HG02970 (cell line): ENCODE data around the gene RPLP2.

Source experiments
- ATAC-seq: cut with Tn5 transposase; IDR thresholded peaks from one replicate; pipeline ENCODE4 v1.9.1; 2021; ENCODE audit warnings: mild to moderate bottlenecking, moderate library complexity, moderate number of reproducible peaks; ENCODE audit not compliant: unreplicated experiment, low FRiP score

Gene RPLP2

DNA sequence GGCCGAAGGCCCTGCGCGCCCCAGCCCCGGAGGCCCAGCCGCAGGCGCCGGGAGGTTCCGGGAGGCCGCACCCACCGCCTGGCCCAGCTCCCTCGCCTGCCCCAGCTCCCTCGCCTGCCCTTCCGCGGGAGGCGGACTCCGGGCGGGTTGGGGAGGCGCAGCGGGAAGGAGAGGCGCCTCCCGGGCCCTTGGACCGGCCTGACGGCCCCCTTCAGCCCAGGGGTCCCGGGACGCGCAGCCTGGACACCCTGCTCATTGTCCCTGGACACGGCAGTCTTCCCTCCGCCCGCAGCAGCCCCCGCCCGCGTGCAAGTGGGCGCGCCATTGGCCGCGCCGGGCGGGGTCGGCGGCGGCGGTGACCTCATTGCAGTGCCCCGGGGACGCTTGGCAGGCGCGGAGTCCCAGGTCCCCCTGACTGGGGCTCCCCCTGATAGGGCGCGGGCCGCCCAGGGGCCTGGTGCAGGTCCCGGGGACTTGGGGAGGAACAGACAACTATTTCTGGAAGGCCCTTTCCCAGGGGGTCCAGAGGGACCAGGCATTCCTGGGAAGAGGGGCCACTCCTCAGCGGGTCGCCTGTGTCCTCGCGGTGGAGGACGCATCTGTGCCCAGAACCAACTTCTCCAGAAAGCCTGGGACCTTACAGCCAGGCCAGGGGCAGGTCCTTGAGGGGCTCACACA, 23.5 kb downstream of the RPLP2 start:
- ATAC-seq, result no peak

DNA sequence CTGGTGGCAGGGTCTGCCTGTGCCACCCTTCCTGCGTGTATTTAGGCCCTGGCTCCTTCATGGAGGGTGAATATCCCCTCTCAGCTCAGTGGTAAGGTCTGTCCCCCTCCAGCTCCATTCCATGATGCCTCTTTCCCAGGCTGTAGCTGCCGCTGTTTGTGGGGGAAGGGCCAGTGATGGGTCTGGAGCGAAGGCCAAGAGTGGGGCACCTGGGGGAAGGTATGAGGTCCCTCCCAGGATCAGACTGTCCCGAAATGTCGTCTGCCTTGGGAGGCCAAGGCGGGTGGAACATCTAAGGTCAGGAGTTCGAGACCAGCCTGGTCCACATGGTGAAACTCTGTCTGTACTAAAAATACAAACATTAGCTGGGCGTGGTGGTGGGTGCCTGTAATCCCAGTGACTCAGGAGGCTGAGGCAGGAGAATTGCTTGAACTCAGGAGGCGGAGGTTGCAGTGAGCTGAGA, 24.1 kb downstream of the RPLP2 start:
- no peak for ATAC-seq

DNA sequence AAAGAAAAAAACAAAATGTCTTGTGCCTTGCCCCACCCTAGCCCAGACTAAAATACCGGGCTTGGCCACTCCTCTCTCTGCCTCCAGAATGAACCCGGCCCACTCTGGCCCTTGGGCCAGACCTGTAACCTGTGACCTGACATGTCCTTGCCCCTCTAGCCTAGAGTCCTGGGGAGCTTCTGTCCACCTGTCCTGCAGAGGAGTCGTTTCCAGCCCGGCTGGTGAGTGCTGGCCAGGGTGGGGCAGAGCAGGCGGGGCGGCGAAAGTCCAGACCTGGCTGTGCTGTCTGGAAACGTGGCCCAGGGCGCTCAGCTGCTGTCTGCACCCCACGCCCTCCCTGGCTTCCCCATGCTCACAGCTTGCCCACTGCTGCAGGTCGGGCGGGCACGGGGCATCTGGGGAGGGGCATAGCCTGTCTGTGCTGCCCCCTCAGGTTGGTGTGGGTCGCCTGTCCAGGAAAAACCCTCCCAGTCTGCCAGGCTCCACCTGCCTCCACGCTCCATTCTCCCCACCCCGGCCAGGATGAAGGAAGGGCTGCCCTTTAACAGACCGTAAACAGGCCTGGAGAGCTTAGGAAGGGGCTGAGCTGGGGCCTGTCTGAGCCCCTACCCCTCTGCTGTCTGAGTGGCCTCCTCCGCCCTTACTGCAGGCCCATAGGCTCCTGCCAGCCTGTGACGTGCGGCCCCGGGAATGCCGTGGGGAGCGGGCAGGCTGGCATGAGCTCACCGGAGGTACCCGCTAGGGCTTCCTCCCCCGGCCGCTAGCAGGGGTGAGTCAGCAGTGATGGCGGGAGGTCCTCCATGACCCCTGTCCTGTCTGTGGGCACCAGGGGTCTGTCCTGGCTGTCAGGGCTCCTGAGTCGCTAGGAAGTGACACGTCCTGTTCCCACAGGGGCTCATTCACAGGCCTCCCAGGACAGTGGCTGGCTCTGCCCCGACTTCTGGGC, 24.9 kb downstream of the RPLP2 start:
- no peak for ATAC-seq

GRCh38 chr11:836274-836673, 26.5 kb downstream of the RPLP2 start:
- ATAC-seq, result no peak

DNA sequence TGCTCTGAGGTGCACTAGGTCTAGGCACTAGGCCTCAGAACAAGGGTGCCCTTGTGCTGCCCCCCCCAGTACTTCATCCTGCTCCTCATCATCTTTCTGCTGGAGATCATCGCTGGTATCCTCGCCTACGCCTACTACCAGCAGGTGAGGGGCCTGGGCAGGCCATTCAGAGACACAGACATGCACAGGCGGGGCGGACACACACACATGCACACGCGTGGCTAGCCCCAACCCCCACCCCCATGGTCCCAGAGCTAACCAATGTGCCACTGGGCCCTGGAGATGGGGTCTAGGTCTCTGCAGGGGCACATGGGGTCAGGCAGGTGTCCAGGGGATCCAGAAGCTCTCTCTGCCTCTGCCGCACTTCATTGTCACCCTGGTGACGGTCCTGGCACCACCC, 26.9 kb downstream of the RPLP2 start:
- ATAC-seq, result no peak

DNA sequence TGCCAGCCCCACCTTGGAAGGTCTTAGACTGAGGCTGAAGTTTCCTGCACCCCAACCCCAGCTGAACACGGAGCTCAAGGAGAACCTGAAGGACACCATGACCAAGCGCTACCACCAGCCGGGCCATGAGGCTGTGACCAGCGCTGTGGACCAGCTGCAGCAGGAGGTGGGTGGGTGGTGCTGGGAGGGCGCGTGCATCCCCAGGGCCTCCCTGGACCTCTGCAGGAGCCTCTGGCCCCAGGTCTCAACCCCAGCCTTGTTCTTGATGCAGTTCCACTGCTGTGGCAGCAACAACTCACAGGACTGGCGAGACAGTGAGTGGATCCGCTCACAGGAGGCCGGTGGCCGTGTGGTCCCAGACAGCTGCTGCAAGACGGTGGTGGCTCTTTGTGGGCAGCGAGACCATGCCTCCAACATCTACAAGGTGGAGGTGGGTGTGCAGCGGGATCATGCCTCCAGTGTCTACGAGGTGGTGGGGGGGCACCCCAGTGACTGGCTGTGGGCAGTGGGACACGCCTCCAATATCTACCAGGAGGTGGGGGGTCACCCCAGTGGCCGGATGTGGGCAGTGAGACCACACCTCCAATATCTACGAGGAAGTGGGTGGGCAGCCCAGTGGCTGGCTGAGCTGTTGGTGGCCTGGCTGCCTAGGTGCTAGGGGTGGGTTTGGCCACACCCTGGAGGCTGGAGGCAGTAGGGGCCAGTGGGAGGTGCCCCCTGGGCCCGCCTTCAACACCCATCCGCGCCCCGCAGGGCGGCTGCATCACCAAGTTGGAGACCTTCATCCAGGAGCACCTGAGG, 27.6 kb downstream of the RPLP2 start:
- ATAC-seq, result no peak

GRCh38 chr11:837990-838307, 28.2 kb downstream of the RPLP2 start:
- no peak for ATAC-seq

DNA sequence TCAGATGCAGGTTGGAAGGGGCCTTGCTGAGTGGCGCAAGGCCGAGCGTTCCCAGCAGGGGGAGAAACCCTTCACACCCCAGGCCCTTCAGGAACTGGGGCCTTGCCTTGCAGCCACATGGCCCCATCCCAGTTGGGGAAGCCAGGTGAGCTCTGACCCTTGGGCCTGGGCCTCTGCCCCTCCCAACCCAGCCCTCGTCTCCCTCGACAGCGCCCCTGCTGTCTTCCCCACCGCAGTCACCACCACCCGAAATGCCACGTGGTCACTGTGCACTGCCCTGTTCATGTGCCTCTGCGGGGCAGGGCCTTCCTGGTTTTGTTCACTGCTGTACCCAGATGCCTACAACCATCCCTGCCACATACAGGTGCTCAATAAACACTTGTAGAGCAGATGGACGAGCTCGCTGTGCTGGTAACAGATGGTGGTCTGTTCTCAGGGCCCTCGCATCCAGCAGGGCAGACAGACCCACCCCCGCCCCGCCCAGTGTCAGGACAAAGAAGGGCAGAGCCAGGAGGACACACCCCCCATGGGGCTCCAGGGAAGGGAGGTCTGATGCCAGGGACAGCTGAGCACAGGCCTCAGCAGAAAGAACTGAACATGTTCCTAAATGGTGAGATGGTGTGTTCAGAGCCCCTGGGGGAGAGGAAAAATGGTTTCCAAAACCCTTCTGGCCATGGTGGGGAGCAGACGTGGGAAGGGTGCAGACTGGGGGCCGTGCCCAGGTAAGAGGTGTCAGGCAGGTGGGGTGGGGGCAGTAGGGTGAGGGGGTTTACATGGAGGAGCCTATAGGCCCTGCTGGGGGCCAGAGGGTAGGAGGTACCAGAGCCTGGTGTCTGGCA, 28.9 kb downstream of the RPLP2 start:
- ATAC-seq, result no peak

DNA sequence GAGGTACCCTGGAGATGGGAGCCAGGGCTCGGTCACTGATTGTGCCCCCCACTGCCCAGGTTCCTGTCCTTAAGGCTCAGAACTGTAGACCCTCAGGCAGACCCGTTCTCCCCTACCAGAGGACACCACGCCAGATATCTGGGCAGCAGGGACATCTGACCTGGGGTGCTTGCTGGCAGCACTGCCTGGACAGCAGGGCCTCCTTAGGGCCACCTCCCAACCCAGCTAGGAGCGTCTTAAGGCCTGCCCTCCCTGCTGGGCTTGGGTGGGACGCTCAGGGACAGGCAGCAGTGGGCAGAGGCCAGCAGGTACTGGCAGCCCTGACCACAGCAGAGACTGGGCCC, 29.5 kb downstream of the RPLP2 start:
- no peak for ATAC-seq

DNA sequence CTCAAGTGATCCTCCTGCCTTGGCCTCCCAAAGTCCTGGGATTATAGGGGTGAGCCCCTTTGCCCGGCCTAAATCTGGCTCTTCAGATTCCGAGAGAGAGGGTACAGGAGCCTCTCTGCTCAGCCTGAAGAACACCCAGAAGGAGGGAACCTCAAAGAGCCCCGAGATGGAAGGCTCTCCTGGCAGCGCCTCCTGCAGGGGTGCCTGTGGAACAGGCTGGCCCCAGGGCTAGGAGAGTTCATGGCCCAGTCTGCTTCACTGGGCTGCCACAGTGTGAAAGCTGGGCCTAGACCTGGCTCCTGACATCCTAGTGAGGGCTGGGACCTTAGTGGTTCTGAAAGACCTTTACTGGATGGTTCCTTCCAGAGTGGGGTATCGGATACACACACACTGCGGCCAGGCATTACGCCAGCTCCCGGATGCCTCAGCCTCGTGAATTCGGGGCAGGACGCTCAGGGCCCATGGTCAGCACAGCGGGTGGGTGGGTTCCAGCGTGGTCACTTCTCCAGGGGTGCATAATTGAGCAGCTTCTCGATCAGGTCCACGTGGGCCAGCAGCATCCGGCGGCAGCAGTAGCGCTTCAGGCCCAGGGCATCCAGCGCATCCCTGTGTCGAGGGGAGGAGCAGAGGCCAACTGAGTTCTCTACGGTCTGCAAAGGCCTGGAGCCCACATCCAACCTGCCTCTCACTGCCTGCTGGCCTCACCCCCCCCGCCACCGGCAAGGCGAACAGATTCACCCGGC, 30.3 kb downstream of the RPLP2 start:
- ATAC-seq, result no peak

DNA sequence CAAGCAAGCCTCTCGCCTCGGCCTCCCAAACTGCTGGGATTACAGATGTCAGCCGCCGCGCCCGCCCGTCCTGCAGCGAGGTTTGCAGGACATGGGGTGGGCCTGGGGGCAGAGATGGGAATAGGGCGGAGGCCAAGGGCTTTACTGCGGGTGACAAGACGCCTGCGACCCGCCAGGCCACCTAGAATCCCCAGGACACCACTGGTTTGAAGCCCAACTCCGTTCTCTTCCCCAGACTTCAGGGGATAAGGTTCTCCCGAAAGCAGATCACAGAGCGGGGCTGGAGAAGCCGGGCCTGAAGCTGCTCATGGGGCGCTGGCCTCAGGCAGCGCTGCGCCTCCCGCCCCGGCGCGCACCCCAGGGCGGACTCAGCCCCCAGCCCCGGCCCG, 32.2 kb downstream of the RPLP2 start:
- peak; percentile 3 for ATAC-seq

- ATAC-seq, result peak; percentile 53
Measured at GRCh38 chr11:842370-843002, 32.7 kb downstream of the RPLP2 start, which contains the start of the genes POLR2L and TSPAN4. POLR2L (minus strand) TSS chr11:842529; CDS start chr11:842508, 21 bp downstream. TSPAN4 (plus strand) TSS chr11:842852; CDS start chr11:850305, 7,453 bp downstream.

- peak; percentile 3 for ATAC-seq
Measured at GRCh38 chr11:843086-843734, 33.4 kb downstream of the RPLP2 start.

DNA sequence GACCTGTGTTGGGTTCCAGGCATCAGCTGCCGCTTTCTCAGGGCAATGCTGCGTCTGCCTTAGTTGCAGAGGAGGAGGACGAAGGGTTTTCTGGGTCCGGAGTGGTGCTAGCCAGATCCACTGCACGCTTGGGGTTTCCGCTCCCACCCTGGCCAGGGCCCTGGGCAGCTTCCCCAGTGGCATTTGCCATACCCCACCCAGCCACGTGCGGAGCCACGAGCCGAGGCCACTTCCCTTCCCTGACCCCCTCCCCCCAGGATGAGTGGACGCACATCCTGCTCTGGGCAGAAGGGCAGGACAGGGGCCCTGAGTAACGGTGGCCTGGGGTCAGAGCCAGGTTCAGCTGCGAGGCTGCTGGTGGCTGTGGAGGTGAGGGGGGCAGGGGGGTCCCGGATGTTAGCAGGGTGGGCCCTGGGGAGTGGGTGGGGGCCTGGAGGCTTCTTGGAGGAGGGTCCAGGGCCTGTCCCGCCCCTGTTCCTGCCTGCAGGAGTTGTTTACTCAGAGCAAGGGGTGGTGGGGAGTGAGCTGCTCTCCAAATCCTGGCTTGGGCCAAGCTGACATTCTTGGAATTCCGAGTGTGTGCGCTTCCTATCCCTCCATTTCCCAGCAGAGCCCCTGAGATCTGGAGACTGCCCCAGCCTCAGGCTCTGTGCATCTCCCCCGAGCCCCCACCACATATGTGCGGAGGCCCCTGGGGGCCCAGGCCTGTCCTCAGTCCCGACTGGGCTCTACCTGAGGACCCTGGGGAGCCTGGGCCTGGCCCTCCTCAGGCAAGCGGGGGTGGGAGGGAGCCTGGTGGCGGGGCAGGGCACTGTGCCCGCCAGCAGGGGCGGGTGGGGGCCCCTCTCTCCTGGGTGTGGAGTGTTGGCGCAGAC, 34.3 kb downstream of the RPLP2 start:
- ATAC-seq, result no peak

DNA sequence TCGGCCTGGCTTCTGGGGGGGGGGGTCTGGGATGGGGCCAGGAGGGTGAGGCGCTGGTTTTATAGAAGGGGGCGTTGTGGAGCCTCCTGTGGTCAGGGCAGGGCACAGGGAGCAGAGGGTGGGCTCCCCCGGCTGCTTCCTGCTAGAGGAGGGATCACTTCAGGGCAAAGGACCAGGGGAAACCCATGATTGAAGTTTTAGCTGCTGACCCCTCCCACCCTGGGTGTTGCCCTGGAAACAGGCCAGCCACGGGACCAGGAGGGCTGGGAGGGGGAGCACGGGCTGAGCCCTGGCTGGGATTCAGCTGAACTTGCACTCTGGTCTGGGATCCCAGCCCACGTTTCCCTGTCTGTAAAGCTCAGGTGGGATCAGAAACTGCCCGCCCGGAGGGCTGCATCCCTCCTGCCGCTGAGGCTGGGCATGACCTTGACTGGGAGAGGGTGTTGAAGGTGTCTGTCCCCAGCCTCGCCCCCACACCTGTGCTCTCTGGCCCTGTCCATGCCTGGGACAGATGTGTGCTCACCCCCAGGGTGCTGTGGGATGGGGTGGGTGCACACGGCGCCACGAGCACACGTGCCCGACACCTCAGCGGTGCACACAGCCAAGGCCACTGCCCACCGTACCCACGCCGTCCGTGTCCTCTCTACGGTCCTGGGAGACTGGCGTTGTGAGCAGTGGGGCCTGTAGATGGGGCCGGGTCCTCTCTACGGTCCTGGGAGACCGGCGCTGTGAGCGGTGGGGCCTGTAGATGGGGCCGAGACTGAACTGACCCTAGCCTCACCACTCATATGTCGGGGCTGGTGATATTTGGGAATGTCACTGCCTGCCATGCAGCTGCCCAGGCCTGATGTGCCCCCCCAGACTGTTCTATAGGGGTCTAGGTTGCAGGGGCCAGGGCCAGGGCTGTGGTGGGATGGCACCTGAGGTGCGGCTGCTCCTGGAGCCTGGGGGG, 35.2 kb downstream of the RPLP2 start:
- ATAC-seq, result no peak

- ATAC-seq, result no peak
Measured at GRCh38 chr11:845872-846495, 36.2 kb downstream of the RPLP2 start.
